Progenitor cell of endocrine pancreas (in vitro differentiated cells): Measurements from ENCODE around the gene RIOX2. TPM values are rescaled to one million over a fixed set of nuclear protein-coding genes. Genes with fewer than 3 reads are reported as not detected.

Experiments
- DNase-seq: peaks from one replicate; pipeline ENCODE4 v3.0.0; 2021; ENCODE audit warnings: low spot score; ENCODE audit not compliant: unreplicated experiment
- H3K27ac Mint-ChIP-seq: 2 replicates; pipeline ENCODE4 v1.8.0; 2021; ENCODE audit warnings: mild to moderate bottlenecking, moderate library complexity, mixed read lengths
- H3K27me3 Mint-ChIP-seq: 2 replicates; pipeline ENCODE4 v1.8.0; 2021; ENCODE audit warnings: mixed read lengths
- H3K36me3 Mint-ChIP-seq: 2 replicates; pipeline ENCODE4 v1.8.0; 2022; ENCODE audit warnings: mixed read lengths; ENCODE audit not compliant: insufficient read depth
- H3K4me1 Mint-ChIP-seq: 2 replicates; pipeline ENCODE4 v1.8.0; 2021; ENCODE audit warnings: low read depth, mixed read lengths
- H3K4me3 Mint-ChIP-seq: 2 replicates; pipeline ENCODE4 v1.8.0; 2021; ENCODE audit warnings: low read depth, mild to moderate bottlenecking, moderate library complexity, mixed read lengths
- H3K9me3 Mint-ChIP-seq: 2 replicates; pipeline ENCODE4 v1.8.0; 2021; ENCODE audit warnings: low read depth, mixed read lengths
- CTCF ChIP-seq: fragments of 200-600 bp; sonication (generic); IDR thresholded peaks from one replicate; pipeline ENCODE4 v1.5.0; 2021; ENCODE audit warnings: antibody characterized with exemption, mild to moderate bottlenecking; ENCODE audit not compliant: unreplicated experiment
- total RNA-seq: library from RNA; stranded (reverse); gene quantifications from 2 replicates; pipeline ENCODE4 v1.2.1, GENCODE V29; 2021

RIOX2 gene
- total RNA-seq, 1 donor from 2014 or later, result 16.4 TPM

GRCh38 chr3:97969541-97969940, 2.7 kb downstream of the RIOX2 start:
- TF ChIP-seq CTCF, result no peak
- Mint-ChIP-seq H3K4me3 (no peak overlapping the region), H3K36me3 (peaks cover 1% of the 10 kb centered on the region), H3K27me3 (peaks cover 66% of the 10 kb centered on the region), H3K9me3 (no peaks in the 10 kb centered on the region), H3K4me1 (peaks cover 2% of the 10 kb centered on the region), H3K27ac (no peak overlapping the region)
- DNase-seq, result no peak

- H3K27ac Mint-ChIP-seq, result no peak overlapping the region
- H3K4me1 Mint-ChIP-seq, result peaks cover 7% of the 10 kb centered on the region
- peaks cover 1% of the 10 kb centered on the region for H3K36me3 Mint-ChIP-seq
- no peak for DNase-seq
- no peaks in the 10 kb centered on the region for H3K9me3 Mint-ChIP-seq
- peaks cover 61% of the 10 kb centered on the region for H3K27me3 Mint-ChIP-seq
- no peak overlapping the region for H3K4me3 Mint-ChIP-seq
- TF ChIP-seq CTCF, result no peak
Observed at GRCh38 chr3:97968376-97968775, 3.9 kb downstream of the RIOX2 start.

- no peak for DNase-seq
- no peaks in the 10 kb centered on the region for H3K9me3 Mint-ChIP-seq
- no peak overlapping the region for H3K4me3 Mint-ChIP-seq
- H3K27ac Mint-ChIP-seq, result no peak overlapping the region
- H3K36me3 Mint-ChIP-seq, result peaks cover 1% of the 10 kb centered on the region
- H3K27me3 Mint-ChIP-seq, result peaks cover 57% of the 10 kb centered on the region
- peaks cover 7% of the 10 kb centered on the region for H3K4me1 Mint-ChIP-seq
- TF ChIP-seq CTCF, result peak; percentile 37
Observed at GRCh38 chr3:97967966-97968365, 4.3 kb downstream of the RIOX2 start.

- H3K4me3 Mint-ChIP-seq, result no peak overlapping the region
Observed at GRCh38 chr3:97960993-97961766, 11.1 kb downstream of the RIOX2 start.

DNA sequence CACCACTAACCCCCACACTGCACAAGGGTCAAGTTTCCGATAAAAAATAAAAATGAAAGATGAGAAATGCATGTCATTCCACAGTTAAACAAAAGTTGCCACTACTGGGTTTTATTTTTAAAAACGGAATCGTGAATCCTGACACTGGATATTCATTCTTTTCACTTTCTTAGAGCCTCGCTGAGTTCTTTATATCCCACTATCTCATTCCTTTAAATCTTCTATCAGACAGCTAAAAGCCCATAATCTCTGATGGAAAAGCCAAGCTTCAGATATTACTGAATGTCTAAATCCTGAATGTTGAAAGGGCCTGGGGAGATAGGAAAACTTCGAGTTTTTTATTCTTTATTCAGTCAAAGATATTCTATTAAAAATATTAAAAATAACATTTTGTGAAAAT, 11.7 kb downstream of the RIOX2 start:
- no peaks in the 10 kb centered on the region for H3K9me3 Mint-ChIP-seq
- H3K36me3 Mint-ChIP-seq, result peaks cover 1% of the 10 kb centered on the region
- no peak overlapping the region for H3K4me3 Mint-ChIP-seq
- peaks cover 8% of the 10 kb centered on the region for H3K4me1 Mint-ChIP-seq
- DNase-seq, result no peak
- no peak overlapping the region for H3K27ac Mint-ChIP-seq
- TF ChIP-seq CTCF, result no peak
- peaks cover 12% of the 10 kb centered on the region for H3K27me3 Mint-ChIP-seq

More at GRCh38 chr3:97960993-97961766, 11.1 kb downstream of the RIOX2 start:
- Mint-ChIP-seq H3K27ac (no peak overlapping the region), H3K36me3 (peaks cover 3% of the 10 kb centered on the region), H3K4me1 (peaks cover 8% of the 10 kb centered on the region), H3K27me3 (peaks cover 12% of the 10 kb centered on the region), H3K9me3 (no peaks in the 10 kb centered on the region)
- TF ChIP-seq CTCF, result no peak
- DNase-seq, result no peak
